Measurements from ENCODE around the gene FILIP1L.

- TF ChIP-seq CREM (IDR thresholded peaks at IDR 0.05), result no peak
- TF ChIP-seq CREM (CRISPR knock-in tag; IDR thresholded peaks at IDR 0.05), result no peak
- no peak for TF ChIP-seq HES4 (CRISPR knock-in tag; IDR thresholded peaks at IDR 0.05; ENCODE audit: borderline replicate concordance)
- no peak for TF ChIP-seq SIX1 (CRISPR knock-in tag; IDR thresholded peaks at IDR 0.05; ENCODE audit: borderline replicate concordance)
Measured at GRCh38 chr3:99895131-99895696, 219.1 kb downstream of the FILIP1L start.

Measured in HepG2 (cell line).